ENCODE data around the gene MPND.

MPND gene

DNA sequence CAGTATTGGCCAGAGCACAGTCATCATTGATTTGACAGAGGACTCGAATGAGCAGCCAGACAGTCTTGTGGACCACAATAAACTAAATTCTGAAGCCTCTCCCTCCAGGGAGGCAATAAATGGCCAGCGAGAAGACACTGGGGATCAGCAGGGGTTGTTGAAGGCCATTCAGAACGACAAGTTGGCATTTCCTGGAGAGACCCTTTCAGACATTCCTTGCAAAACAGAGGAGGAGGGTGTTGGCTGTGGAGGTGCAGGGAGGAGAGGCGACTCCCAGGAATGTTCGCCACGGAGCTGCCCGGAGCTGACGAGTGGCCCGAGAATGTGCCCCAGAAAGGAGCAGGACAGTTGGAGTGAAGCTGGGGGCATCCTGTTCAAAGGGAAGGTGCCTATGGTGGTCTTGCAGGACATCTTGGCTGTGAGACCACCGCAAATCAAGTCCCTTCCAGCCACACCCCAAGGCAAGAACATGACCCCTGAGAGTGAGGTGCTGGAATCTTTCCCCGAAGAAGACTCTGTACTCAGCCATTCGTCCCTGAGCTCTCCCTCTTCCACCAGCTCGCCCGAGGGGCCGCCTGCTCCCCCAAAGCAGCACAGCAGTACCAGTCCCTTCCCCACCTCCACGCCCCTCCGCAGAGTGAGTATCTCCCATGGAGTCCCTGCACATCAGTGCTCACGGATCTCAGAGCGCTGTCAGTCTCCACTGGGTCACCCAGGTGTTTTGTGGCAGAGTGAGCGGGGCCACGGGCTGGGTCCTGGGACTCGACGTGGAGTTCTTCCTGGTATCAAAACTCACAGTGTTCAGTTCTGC is 66.0 kb downstream of the MPND start:
- DNase-seq = no peak

All from activated CD4-positive, alpha-beta T cell treated with anti-CD3 and anti-CD28 coated beads for 4 hours (primary cell).